Embryonic facial prominence (tissue), 1 donor: ENCODE results near the gene BIRC2.
A peak's percentile ranks its signal among the peaks of the same experiment; 100 is the strongest.
"Not testable (repeated sequence)": the region's sequence is repeated elsewhere in the genome, so short reads cannot be mapped to it uniquely, and the experiment has no call there.

Experiments used
- DNase-seq: peaks from one replicate; pipeline ENCODE4 v3.0.0-alpha.2; 2016; ENCODE audit errors: extremely low spot score

Gene BIRC2

DNA sequence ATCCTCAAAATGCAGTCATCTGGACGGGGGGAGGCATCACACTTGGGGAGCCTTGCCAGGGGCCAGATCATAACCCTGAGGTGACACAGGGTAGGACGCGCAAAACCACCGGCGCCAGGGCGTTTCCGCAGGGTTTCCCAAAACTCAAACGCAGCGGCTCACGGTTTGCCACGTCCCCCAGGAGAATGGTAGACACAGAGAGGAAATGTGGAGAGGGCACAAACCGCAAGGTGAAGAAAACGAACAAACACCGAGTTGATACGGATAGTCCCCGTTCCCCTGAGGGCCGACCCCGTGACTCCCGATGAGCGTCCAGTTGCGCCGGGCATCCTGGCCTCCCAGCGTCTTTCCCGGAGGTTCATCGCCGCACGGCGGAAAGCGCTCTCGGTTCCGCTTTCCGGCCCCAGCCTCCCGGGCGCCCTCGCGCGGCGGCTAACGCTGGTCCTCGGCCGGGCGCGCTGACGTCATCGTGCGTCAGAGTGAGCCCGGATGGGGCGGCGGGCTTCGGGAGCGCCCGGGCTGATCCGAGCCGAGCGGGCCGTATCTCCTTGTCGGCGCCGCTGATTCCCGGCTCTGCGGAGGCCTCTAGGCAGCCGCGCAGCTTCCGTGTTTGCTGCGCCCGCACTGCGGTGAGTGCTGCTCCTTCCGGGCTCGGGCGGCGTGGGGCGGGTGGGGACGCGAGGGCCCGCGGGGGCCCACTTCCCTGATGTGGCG lies at the start of gene BIRC2:
Gene BIRC2, plus strand, starts transcription at position 467 of the 714 bp plus-strand sequence. CDS start 2,641 bp downstream, outside the sequence.
- DNase-seq, result peak; percentile 86

DNA sequence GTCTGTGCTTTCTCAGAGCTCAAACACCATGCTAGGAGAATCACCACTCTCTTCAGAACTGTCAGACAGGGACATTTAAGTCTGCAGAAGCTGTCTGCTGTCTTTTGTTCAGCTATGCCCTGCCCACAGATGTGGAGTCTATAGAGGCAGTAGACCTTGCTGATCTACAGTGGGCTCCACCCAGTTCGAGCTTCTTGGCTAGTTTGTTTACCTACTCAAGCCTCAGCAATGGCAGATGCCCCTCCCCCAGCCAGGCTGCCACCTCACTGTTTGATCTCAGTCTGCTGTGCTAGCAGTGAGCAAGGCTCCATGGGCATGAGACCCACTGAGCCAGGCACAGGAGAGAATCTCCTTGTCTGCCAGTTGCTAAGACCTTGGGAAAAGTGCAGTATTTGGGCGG lies 46.2 kb upstream of the BIRC2 start:
- DNase-seq, result not testable (repeated sequence)

DNA sequence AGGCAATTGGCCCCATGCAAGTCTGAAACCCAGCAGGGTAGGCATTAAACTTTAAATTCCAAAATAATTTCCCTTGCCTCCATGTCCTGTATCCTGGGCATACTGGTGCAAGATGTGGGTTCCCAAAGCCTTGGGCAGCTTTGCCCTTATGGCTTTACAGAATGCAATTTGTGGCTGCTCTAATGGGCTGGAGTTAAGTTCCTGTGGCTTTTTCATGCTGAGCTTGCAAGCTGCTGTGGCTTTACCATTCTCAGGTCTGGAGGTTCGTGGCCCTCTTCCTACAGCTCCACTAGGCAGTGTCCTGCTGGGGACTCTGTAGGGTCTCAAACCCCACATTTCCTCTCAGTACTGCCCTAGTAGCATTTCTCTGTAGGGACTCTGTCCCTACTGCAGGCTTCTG lies 44.8 kb upstream of the BIRC2 start:
- DNase-seq, result no peak

DNA sequence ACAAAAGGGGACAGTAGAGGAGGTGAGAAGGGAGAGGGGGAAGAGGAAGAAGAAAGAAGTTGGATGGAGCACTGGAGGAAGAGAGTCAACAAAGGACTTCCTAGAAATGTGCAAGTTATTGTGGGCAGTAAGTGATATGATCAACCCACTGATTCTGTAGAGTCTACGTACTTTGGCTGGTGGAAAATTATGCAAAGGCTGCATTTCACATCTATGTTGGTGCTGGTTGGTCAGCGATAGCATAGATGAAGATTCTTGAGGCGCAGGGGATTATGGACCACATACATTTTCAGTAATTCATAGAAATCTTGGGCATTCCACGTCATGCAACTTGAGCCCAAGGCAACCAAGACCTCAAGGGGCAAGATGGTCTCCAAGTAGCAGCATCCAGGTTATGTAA lies 42.3 kb upstream of the BIRC2 start:
- DNase-seq, result no peak

DNA sequence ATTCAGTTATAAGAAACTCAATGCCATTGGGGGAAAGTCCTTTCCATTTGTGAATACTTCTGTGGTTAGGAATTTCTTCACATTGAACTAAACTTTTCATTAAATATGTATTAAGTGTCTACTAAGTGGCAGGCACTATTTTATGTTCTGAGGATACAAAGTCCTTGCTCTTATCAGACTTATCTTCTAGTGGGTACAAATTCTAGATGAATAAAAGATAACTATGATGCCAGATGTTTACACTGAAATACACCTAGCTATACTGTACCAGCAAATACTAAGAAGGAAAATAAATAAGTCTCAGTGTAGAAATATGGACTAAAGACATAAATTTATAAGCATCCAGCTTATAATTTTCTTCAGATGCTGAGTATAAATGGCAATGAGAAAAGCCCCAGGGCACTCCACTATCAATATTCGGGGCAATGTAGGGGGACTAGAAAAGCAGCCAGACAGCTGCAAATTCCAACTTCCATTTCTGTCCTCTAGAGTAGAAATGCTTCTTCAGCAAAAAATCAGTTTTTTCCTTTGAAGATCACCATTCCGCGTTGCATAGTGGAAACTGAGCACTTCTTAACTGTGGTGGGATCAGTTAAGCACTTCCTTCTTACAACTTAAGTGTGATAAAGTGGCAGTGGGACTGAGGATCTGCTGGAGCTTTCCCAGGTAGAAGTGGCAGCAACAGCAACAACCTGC lies 41.5 kb upstream of the BIRC2 start:
- no peak for DNase-seq

DNA sequence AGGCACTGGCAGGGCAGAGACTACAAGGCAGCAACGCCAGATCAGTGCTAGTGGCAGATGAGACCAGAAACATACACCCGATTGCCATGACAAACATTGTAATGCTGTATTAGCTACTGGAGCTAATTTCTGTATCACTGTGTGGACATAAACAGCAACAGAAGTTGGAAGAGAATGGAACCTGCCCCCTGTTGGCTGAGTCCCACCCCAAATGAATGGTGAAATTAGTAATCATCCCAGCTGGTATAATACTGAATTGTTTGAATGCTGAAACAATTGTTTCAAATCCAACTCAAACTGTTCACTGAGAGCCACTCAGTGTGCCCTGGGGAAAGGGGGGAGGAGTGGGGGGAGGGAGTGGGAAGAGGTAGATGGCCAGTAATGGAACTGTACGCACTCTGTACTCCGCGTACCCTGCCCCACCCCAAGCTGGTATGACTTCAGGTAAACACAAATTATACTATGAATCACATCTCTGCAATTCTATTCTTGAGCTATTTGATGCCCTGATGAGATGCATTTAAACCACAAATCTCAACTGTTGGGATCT lies 40.9 kb upstream of the BIRC2 start:
- DNase-seq, result no peak

DNA sequence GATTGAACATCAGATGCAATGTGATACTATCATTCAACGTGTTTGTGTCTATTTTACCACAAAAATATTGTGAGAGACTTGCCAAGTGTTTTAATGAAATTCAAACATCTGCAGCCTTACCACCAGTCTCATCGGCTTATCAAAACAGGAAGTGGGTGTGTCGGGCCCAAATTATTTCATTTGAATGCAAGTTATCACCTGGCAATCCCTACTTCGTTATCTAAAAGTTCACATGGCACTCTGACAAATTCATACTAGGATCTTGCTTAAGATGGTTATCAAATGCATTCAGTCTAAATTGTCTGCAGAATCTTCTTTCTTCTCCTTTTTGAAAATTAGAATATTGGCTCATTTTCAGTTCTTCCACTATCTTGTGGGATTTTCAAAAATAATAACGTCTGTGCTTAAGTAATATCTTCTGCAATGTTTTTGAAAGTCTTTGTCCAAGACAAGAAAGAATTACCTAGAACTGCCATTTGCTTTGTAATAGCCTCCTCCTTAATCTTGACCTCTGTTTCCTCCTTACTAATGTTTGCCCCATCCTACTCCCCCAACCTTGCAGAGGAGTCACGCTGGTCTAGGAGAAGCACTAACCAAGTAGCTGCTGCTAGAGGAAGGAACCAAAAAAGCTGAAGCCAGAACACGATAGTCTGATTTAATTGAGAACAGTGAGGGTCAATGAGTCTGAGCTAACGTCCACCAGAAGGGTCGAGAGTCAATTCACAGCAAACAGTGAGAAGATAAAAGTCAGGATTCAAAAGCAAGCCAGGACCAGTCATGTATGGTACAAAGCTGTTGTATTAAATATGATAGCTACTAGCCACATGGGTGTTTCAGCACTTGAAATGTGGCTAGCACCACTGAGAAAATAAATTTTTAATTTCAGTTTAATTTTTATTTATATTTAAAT lies 39.9 kb upstream of the BIRC2 start:
- no peak for DNase-seq

DNA sequence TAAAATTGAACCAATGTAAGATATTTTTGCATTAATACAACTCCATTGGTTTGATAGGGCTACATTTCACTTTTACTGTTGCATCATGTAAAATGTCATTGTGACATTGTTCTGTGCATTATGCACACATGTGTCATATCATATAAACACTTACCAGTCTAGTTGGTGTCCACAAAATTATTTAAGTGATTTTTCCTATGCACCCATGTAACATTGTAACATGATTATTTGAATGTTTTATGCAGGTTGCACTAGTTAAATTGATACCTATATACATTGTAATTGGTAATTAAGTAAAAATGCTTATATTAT lies 39.3 kb upstream of the BIRC2 start:
- no peak for DNase-seq

DNA sequence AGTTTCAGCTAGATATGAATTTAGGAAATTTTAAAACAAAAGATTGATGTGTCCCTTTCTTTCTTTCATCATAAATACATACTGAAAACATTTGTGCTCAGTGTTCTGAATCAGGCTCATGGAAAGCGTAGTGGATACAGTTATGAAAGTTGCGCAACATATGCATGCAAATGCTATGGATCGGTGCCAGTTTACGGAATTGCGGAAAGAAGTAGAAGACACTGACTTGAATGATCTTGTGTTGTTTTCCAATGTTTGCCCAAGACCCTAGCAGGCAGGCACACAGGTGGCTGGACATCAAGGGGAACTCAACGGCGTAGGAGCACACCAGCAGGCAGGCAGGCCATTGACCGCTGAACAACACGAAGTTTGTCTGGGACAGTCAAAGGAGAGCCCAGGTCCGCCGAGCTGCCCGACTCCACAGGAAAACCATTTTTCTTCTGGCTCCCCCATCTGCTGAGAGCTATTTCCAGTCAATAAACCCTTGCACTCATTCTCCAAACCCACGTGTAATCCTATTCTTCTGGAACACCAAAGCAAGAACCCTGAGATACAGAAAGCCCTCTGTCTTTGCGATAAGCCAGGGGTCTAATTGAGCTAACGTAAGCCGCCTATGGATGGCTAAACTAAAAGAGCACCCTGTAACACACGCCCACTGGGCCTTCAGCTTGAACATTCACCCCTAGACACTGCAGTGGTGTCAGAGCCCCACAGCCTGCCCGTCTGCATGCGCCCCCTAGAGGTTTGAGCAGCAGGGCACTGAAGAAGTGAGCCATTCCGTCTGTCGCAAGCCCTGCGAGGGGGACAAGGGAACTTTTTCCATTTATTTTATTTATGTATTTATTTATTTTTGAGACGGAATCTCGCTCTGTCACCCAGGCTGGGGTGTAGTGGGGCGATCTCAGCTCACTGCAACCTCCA lies 37.1 kb upstream of the BIRC2 start:
- no peak for DNase-seq

DNA sequence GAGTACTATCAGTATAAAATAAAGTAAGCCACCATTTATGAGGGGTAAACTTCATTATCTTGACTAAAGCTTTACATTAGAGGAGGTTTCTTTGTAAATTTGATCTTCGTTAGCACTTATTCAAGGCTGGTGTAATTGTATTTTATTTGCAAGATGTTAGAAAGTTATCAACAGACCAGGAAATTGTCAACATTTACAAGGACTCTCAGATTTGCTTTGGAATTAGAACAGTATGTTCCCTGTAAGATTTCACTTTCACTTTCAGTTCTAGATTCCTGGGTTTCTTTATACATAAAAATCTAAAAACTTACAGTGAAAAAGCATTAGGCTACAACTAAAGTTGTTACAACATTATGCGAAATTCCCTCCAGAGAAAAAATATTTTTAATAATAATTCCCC lies 34.3 kb upstream of the BIRC2 start:
- DNase-seq, result no peak

DNA sequence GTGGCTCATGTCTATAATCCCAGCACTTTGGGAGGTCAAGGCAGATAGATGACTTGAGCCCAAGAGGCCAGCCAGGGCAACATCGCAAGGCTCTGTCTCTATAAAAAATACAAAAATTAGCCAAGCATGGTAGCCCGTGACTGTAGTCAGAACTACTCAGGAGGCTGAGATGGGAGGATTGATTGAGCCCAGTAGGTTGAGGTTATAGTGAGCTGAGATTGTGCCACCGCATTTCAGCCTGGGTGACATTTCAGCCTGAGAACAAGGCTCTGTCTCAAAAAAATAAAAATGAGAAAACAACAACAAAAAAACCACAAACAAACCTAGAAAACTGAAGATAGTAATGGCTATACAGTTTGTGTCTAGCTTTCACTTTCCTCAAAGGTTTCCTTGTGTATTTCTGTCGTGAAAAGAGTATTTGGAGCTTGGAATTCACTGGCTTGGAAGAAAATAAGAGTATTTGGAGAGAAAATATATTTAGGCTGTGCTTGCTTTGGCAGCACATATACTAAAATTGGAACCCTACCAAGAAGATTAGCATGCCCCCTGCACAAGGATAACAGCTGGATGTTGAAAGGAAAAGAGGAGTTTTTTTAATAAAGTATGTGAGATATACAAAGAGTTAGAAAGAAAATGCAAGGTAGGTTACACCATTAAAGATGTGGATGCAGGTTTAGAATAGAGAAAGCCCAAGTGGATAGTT lies 33.6 kb upstream of the BIRC2 start:
- DNase-seq, result no peak

DNA sequence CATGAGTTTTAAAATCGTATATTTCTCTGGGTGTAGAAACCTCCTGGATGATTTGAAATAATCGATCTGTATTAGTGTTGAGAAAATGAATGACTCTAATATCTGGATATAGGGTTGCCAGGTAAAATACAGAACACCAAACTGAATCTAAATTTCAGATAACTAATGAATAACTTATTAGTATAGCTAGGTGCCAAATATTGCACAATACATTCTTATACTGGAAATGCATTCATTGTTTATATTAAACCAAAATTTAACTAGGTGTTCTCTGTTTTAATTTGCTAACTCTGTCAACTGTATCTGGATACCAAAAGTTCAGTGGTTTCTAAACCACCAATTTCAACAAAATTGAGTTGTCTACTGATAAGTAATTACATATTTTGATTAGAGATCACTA lies 32.2 kb upstream of the BIRC2 start:
- no peak for DNase-seq

DNA sequence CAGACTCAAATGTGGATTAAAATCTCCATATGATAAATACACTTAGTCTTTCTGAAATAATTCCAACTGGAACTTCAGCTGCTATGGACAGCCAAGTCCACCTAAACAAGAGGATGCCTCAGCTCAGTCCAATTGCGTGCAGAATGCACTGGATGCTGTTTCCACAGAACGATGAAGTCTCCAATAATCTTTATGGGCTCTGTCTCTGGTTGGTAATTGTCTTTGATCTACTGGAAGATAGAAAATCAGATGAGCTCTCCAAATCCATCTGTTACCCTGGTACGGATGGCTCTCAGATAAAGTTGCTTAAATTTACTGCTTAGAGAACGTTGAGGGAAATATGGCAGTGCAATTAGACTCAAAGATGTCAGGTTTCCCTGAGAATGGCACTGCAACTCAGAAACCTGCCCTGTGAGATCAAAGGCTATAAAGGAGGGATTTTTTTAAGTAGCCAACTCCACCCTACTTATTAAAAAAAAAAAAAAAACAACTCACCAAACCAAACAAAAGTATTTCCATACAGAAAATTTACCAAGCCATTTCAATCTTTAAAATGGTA lies 30.6 kb upstream of the BIRC2 start:
- no peak for DNase-seq

DNA sequence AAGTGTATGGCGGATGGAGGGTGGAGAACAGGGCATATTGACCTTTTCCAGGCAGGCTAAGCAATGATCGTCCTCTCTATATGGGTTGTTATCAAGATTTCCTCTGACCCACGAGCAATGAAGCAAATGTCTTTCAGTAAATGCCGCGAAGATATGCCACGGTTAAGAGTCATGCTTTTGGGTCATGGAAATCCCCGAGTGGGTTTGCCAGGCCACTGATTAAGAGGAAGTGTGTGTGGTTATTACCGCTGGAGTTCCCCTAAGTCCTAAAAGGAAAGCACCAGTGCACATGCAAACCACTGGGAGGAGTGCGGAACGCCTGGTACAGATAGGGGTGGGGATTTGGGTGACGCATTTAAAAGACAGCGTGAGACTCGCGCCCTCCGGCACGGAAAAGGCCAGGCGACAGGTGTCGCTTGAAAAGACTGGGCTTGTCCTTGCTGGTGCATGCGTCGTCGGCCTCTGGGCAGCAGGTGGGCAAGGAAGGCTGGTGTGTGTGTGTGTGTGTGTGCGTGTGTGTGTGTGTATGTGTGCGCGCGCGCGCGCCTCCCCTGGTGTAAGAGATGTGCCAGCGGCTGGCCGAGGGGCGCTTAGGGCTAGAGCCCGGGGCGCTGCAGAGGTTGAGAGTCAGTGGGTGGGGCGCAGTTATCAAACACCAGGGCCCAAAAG lies 29.8 kb upstream of the BIRC2 start, which contains the start of gene BIRC3:
Gene BIRC3, plus strand, starts transcription at position 386 of the 669 bp plus-strand sequence. CDS start 7,026 bp downstream, outside the sequence.
- peak; percentile 23 for DNase-seq

DNA sequence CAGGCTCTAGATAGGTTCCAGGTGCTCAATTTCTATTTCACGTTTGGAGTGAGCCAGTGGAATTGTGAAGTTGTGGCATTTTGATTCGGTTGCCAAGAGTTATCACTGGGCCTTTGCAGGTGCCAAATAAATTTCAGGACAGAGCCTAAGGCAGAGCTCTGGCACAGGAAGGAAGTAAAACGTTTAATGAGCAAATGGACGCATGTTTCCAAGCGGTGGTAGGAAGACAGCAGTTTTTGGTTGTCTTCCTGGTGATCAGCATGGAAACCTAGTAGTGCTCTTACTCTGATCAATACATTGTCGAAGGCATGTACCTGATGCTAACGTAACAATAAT lies 29.3 kb upstream of the BIRC2 start:
- no peak for DNase-seq

DNA sequence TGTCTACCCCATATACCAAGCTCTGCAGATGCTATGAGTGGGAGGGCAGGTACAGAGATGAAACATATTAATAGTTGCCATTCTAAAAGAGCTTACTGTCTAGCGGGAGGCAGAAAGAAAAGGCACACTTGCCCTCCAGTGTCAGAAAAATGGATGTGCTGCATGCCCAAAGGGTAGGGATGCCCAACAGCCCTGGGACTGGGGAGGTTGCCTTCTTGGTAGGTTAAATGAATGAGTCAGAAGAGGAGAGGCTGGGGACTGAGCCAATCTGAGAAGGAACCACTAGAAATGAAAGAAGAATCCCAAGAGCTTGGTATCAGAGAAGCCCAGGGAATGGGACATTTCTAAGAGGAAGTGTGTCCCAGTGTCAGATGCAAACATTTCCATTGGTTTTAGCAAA lies 28.5 kb upstream of the BIRC2 start:
- DNase-seq, result no peak

DNA sequence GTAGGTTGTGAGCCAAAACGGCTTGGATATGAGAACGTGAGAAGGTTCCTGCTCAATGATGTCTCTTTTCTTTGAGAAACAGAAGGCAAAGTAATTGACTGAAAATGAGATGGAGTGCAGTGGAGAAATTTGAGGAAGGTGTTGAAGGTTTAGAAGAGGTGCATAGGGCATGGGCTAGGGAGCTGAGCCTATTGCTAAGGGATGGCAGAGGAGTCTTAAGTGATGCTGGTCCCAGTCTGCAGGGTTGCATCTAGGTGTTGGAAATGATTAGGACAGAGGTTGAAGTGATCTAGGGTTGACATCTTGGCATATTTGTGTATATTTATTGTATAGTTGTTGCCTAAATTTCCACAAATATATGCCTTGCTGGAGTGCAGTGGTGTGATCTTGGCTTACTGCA lies 27.5 kb upstream of the BIRC2 start:
- no peak for DNase-seq

DNA sequence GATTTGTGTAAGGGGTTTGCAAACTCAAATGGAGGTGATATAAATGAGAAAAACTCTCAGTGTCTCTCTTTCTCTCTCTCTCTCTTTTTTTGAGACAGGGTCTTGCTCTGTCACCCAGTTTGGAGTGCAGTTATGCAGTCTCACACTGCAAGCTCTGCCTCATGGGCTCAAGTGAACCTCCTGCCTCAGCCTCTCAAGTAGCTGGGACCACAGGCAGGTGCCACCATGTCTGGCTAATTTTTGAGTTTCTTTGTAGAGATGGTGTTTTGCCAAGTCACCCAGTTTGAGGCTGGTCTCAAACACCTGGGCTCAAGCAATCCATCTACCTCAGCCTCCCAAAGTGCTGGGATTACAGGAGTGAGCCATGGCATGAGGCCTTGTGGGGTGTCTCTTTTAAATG lies 26.8 kb upstream of the BIRC2 start:
- DNase-seq, result no peak

DNA sequence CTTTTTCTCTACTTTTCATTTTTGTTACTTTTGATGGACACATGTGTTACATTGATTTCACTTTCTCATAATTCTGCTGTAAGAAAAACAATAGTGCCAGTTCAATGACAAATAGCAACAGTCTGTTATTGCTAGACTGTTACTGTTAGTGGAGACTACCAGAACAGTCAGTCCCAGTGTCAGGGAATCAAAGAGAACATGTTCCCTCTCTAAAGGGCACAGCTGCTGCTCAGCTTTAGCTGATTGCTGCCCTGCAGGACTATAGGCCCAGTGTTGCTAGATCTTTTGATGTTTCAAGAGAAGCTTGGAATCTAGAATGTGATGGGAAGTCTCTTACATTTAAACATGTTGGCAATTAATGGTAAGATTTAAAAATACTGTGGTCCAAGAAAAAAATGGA lies 26.3 kb upstream of the BIRC2 start:
- DNase-seq, result no peak

DNA sequence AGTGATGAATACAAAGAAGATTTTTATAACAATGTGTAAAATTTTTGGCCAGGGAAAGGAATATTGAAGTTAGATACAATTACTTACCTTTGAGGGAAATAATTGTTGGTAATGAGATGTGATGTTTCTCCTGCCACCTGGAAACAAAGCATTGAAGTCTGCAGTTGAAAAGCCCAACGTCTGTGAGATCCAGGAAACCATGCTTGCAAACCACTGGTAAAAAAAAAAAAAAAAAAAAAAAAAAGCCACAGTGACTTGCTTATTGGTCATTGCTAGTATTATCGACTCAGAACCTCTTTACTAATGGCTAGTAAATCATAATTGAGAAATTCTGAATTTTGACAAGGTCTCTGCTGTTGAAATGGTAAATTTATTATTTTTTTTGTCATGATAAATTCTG lies 24.5 kb upstream of the BIRC2 start:
- no peak for DNase-seq
